H1 (cell line): ENCODE results near the gene WASF3.

ENCODE experiments used
- CHD2 ChIP-seq: IDR thresholded peaks from 2 replicates; pipeline ENCODE4 v1.6.1; 2012; ENCODE audit warnings: low read length, improper control_type of control experiment
- EP300 ChIP-seq, 2 experiments: IDR thresholded peaks; 1 replicate in 1 of 2; 2 replicates in 1 of 2; pipeline ENCODE4 v1.6.1; 2011 to 2012; ENCODE audit warnings: low read depth in 2 of 2, low read length in 2 of 2, mild to moderate bottlenecking in 2 of 2, borderline replicate concordance in 1 of 2, inconsistent platforms in 1 of 2, moderate library complexity in 1 of 2
- NRF1 ChIP-seq: IDR thresholded peaks from 2 replicates; pipeline ENCODE4 v1.6.1; 2011; ENCODE audit warnings: mild to moderate bottlenecking, low read depth, low read length, improper control_type of control experiment
- RAD21 ChIP-seq, 2 experiments: IDR thresholded peaks in 1 of 2; conservative IDR thresholded peaks in 1 of 2; 2 replicates each; pipeline ENCODE4 v1.6.1; 2011; ENCODE audit warnings: low read depth in 2 of 2, low read length in 2 of 2, improper control_type of control experiment in 1 of 2, inconsistent platforms in 1 of 2, mild to moderate bottlenecking in 1 of 2, moderate library complexity in 1 of 2
- SIN3A ChIP-seq, 2 experiments: IDR thresholded peaks in 1 of 2; conservative IDR thresholded peaks in 1 of 2; 2 replicates each; pipeline ENCODE4 v1.6.1; 2011 to 2012; ENCODE audit warnings: low read length in 2 of 2, improper control_type of control experiment in 1 of 2, low read depth in 1 of 2, mild to moderate bottlenecking in 1 of 2
- TF ChIP-seq, protein P1 (sequence below), 3 experiments: IDR thresholded peaks; 1 replicate in 2 of 3; 2 replicates in 1 of 3; pipeline versions ENCODE4 v1.5.1 to v1.6.1; 2011; ENCODE audit warnings: low read length in 3 of 3, mild to moderate bottlenecking in 3 of 3, inconsistent platforms in 2 of 3, low read depth in 1 of 3, moderate library complexity in 1 of 3; ENCODE audit not compliant: insufficient read depth in 1 of 3; ENCODE audit errors: control extremely low read depth in 1 of 3
- TF ChIP-seq, protein P2 (sequence below): IDR thresholded peaks from 2 replicates; pipeline ENCODE4 v1.6.1; 2012; ENCODE audit warnings: inconsistent platforms

GRCh38 chr13:26584713-26585112, 27.2 kb downstream of the WASF3 start:
- TF ChIP-seq, protein P1, sequence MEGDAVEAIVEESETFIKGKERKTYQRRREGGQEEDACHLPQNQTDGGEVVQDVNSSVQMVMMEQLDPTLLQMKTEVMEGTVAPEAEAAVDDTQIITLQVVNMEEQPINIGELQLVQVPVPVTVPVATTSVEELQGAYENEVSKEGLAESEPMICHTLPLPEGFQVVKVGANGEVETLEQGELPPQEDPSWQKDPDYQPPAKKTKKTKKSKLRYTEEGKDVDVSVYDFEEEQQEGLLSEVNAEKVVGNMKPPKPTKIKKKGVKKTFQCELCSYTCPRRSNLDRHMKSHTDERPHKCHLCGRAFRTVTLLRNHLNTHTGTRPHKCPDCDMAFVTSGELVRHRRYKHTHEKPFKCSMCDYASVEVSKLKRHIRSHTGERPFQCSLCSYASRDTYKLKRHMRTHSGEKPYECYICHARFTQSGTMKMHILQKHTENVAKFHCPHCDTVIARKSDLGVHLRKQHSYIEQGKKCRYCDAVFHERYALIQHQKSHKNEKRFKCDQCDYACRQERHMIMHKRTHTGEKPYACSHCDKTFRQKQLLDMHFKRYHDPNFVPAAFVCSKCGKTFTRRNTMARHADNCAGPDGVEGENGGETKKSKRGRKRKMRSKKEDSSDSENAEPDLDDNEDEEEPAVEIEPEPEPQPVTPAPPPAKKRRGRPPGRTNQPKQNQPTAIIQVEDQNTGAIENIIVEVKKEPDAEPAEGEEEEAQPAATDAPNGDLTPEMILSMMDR (IDR thresholded peaks at IDR 0.05; ENCODE audit: control extremely low read depth in 1 of 3, insufficient read depth in 1 of 3, low read depth in 1 of 3, low read length in 3 of 3): no peak
- TF ChIP-seq NRF1 (no peak), CHD2 (no peak), EP300 (IDR thresholded peaks at IDR 0.05; ENCODE audit: borderline replicate concordance in 1 of 2, low read depth in 2 of 2, low read length in 2 of 2) (no peak), RAD21 (IDR thresholded peaks at IDR 0.05 in 1 of 2, conservative IDR thresholded peaks at IDR 0.05 in 1 of 2; ENCODE audit: low read depth in 2 of 2, low read length in 2 of 2) (no peak), SIN3A (conservative IDR thresholded peaks at IDR 0.05 in 1 of 2, IDR thresholded peaks at IDR 0.05 in 1 of 2; ENCODE audit: low read depth in 1 of 2, low read length in 2 of 2) (no peak)
- TF ChIP-seq, protein P2, sequence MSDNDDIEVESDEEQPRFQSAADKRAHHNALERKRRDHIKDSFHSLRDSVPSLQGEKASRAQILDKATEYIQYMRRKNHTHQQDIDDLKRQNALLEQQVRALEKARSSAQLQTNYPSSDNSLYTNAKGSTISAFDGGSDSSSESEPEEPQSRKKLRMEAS: no peak
